ENCODE data around the gene LSMEM2.

The LSMEM2 gene

GRCh38 chr3:50289130-50289529, 10.2 kb downstream of the LSMEM2 start:
- FAIRE-seq, result no peak
- TF ChIP-seq POLR2AphosphoS5 (IDR thresholded peaks at IDR 0.05; ENCODE audit: low read depth, low read length) (no peak), POLR2A (IDR thresholded peaks at IDR 0.05; ENCODE audit: low read depth, low read length) (no peak), PAX5 (IDR thresholded peaks at IDR 0.05; ENCODE audit: insufficient read depth, low read length, severe bottlenecking) (no peak), SPI1 (IDR thresholded peaks at IDR 0.05; ENCODE audit: low read depth, low read length) (no peak), POU2F2 (IDR thresholded peaks at IDR 0.05; ENCODE audit: low read depth, low read length) (no peak), TAF1 (IDR thresholded peaks at IDR 0.05; ENCODE audit: low read depth, low read length) (no peak)
- no peak for DNase-seq (ENCODE audit: insufficient read length, low spot score)

GRCh38 chr3:50290161-50290641, 11.3 kb downstream of the LSMEM2 start:
- TF ChIP-seq POLR2AphosphoS5 (IDR thresholded peaks at IDR 0.05; ENCODE audit: low read depth, low read length) (no peak), TAF1 (IDR thresholded peaks at IDR 0.05; ENCODE audit: low read depth, low read length) (no peak), POLR2A (IDR thresholded peaks at IDR 0.05; ENCODE audit: low read depth, low read length) (no peak), PAX5 (IDR thresholded peaks at IDR 0.05; ENCODE audit: insufficient read depth, low read length, severe bottlenecking) (no peak), SPI1 (IDR thresholded peaks at IDR 0.05; ENCODE audit: low read depth, low read length) (no peak), POU2F2 (IDR thresholded peaks at IDR 0.05; ENCODE audit: low read depth, low read length) (no peak)
- no peak for FAIRE-seq
- no peak for DNase-seq (ENCODE audit: insufficient read length, low spot score)

GRCh38 chr3:50292159-50293078, 13.5 kb downstream of the LSMEM2 start, which contains the start of gene IFRD2:
TSS of gene IFRD2 (minus strand) at chr3:50292429. CDS start at chr3:50292274, 155 bp downstream.
- peak; percentile 100 for FAIRE-seq
- peak; percentile 98 for DNase-seq (ENCODE audit: insufficient read length, low spot score)
- no peak for TF ChIP-seq SPI1 (IDR thresholded peaks at IDR 0.05; ENCODE audit: low read depth, low read length)
- TF ChIP-seq POLR2A (IDR thresholded peaks at IDR 0.05; ENCODE audit: low read depth, low read length), result peak; percentile 40
- TF ChIP-seq TAF1 (IDR thresholded peaks at IDR 0.05; ENCODE audit: low read depth, low read length), result peak; percentile 79
- TF ChIP-seq POU2F2 (IDR thresholded peaks at IDR 0.05; ENCODE audit: low read depth, low read length), result peak; percentile 56; the same call in 1 of the 2 replicates
- peak; percentile 61 for TF ChIP-seq PAX5 (IDR thresholded peaks at IDR 0.05; ENCODE audit: insufficient read depth, low read length, severe bottlenecking)
- TF ChIP-seq POLR2AphosphoS5 (IDR thresholded peaks at IDR 0.05; ENCODE audit: low read depth, low read length), result peak; percentile 63

- TF ChIP-seq POU2F2 (IDR thresholded peaks at IDR 0.05; ENCODE audit: low read depth, low read length) (no peak), POLR2A (IDR thresholded peaks at IDR 0.05; ENCODE audit: low read depth, low read length) (no peak), TAF1 (IDR thresholded peaks at IDR 0.05; ENCODE audit: low read depth, low read length) (no peak), SPI1 (IDR thresholded peaks at IDR 0.05; ENCODE audit: low read depth, low read length) (no peak), PAX5 (IDR thresholded peaks at IDR 0.05; ENCODE audit: insufficient read depth, low read length, severe bottlenecking) (no peak), POLR2AphosphoS5 (IDR thresholded peaks at IDR 0.05; ENCODE audit: low read depth, low read length) (no peak)
- FAIRE-seq, result no peak
- no peak for DNase-seq (ENCODE audit: insufficient read length, low spot score)
These were observed 14.4 kb downstream of the LSMEM2 start for GRCh38 chr3:50293079-50293801.

- FAIRE-seq (no peak), DNase-seq (ENCODE audit: insufficient read length, low spot score) (no peak)
- TF ChIP-seq POLR2AphosphoS5 (IDR thresholded peaks at IDR 0.05; ENCODE audit: low read depth, low read length) (no peak), SPI1 (IDR thresholded peaks at IDR 0.05; ENCODE audit: low read depth, low read length) (no peak), PAX5 (IDR thresholded peaks at IDR 0.05; ENCODE audit: insufficient read depth, low read length, severe bottlenecking) (no peak), POLR2A (IDR thresholded peaks at IDR 0.05; ENCODE audit: low read depth, low read length) (no peak), TAF1 (IDR thresholded peaks at IDR 0.05; ENCODE audit: low read depth, low read length) (no peak), POU2F2 (IDR thresholded peaks at IDR 0.05; ENCODE audit: low read depth, low read length) (no peak)
These were observed 15.2 kb downstream of the LSMEM2 start for GRCh38 chr3:50294089-50294488.

- no peak for FAIRE-seq
- TF ChIP-seq POU2F2 (IDR thresholded peaks at IDR 0.05; ENCODE audit: low read depth, low read length) (no peak), SPI1 (IDR thresholded peaks at IDR 0.05; ENCODE audit: low read depth, low read length) (no peak)
These were observed 15.9 kb downstream of the LSMEM2 start for GRCh38 chr3:50294492-50295403.

GRCh38 chr3:50295553-50296431, 16.9 kb downstream of the LSMEM2 start:
- FAIRE-seq (no peak), DNase-seq (ENCODE audit: insufficient read length, low spot score) (no peak)

More at GRCh38 chr3:50294492-50295403, 15.9 kb downstream of the LSMEM2 start:
- no peak for DNase-seq (ENCODE audit: insufficient read length, low spot score)

More at GRCh38 chr3:50295553-50296431, 16.9 kb downstream of the LSMEM2 start:
- TF ChIP-seq TAF1 (IDR thresholded peaks at IDR 0.05; ENCODE audit: low read depth, low read length) (no peak), SPI1 (IDR thresholded peaks at IDR 0.05; ENCODE audit: low read depth, low read length) (no peak), PAX5 (IDR thresholded peaks at IDR 0.05; ENCODE audit: insufficient read depth, low read length, severe bottlenecking) (no peak), POLR2A (IDR thresholded peaks at IDR 0.05; ENCODE audit: low read depth, low read length) (no peak), POU2F2 (IDR thresholded peaks at IDR 0.05; ENCODE audit: low read depth, low read length) (no peak)

Measured in GM12891 (cell line).